Fibroblast of the conjunctiva (primary cell): ENCODE data around the gene IL26.
A peak's percentile ranks its signal among the peaks of the same experiment; 100 is the strongest.

Source experiments
- DNase-seq: peaks from one replicate; pipeline ENCODE4 v3.0.0-alpha.2; 2010; ENCODE audit warnings: low read depth

Gene IL26, protein sequence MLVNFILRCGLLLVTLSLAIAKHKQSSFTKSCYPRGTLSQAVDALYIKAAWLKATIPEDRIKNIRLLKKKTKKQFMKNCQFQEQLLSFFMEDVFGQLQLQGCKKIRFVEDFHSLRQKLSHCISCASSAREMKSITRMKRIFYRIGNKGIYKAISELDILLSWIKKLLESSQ

DNA sequence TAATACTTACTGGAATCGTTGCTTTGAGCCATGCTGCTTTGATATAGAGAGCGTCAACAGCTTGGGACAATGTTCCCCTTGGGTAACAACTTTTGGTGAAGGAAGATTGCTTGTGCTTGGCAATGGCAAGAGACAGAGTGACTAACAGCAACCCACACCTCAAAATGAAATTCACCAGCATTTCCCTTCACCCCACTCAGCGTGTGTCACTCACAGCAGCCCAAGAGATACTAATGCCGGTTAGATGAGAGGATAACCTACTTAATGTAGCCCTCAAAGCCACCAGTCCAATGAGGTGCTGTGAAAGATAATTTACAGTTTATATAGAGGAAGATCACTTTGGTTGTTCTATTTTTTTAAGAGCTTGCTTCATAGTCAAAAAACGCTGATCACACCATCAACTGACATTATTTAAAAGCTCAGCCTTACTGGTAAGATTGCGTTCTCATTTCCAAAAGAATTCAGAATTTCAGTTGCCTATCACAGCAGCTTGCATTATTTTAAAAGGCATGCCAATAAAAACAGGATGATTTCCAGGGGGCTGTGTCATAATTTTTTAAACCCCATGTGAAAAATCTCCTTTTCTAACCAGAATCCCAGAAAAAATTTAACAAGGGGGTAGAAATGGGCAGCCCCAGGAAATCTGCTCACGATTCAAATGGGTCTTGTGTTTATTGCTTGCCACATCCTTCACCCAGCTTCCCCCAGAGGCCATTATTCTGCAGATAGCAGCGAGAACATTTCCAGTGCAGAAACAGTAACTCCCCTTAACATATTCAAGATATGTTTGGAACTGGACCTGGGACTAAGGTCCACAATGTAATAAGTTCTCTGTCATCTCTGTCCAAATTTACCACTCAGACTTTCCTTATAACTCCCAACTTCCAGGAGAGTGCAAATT is at the start of gene IL26:
Gene IL26 (minus strand): TSS at position 235 of the 901 bp plus-strand sequence. CDS start 54 bp downstream, at position 181.
- DNase-seq: no peak

DNA sequence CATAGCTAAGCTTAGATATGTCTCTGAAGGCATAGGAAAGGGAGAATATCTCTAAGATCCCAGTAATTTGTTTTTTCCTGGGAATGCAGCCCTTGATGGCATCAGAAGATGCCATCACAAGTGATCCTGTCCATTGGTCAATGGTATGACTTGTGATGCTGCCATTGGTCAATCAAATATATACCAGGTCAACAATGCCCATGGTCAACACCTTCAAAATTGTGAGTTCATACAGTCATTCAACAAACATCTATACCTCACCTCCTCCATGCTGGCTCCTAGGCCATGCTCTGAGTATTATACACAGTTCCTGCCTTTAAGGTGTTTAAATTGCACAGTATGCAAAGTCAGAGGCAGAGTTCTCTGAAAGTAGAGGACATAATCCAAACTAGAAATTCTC is 47.1 kb upstream of the IL26 start:
- DNase-seq: no peak

DNA sequence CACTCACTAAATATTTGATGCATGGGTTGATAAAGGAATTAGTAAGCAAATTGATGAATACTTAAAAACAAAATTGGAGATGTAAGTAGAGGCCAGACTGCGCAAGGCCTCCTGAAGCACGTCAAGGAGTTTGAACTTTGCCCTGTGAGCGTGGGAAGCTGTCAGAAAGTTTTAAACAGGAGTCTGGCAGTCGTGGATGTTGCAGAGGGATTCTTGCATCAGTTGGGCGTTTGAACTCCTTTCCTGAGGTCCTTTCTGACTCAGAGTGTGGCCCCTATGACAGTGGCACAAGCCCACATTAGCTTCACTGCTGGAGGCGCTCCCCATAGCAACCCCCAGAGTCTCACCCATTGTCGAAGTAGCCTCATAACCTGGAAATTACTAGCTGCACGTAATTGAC is 45.7 kb upstream of the IL26 start:
- DNase-seq: peak; percentile 36

DNA sequence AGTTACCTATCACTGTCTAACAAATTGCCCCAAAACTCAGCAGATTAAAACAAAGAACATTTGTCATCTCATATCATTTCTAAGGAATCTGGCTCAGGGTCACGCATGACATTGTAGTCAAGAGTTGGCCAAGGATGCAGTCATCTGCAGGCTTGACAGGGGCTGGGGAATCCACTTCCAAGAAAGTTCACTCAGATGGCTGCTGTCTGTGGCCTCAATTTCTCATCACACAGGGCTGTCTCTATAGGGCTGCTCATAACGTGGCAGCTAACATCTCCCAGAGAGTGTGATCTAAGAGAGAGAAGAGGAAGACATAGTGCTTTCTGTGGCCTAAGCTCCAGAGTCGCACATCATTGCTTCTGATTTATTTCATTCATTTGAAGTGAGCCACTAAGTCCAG is 44.7 kb upstream of the IL26 start:
- no peak for DNase-seq

DNA sequence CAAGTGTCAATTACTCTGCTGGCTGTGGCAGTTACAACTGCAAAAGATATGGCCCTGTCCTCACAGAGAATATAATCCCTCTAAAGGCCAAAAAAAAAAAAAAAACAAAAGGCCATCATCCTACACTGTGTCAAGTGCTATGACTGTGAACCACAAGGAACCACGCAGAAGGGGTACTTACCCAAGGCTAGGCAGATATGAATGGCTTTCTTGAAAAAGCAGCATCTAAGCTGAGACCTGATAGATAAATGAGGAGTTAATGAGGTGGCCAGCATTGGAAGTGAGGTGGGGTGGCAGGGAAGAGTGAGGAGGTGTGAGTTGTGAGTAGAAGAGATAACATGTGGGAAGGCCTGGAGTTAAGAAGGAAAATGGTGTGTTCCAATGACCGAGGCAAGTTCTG is 44.2 kb upstream of the IL26 start:
- DNase-seq: no peak

DNA sequence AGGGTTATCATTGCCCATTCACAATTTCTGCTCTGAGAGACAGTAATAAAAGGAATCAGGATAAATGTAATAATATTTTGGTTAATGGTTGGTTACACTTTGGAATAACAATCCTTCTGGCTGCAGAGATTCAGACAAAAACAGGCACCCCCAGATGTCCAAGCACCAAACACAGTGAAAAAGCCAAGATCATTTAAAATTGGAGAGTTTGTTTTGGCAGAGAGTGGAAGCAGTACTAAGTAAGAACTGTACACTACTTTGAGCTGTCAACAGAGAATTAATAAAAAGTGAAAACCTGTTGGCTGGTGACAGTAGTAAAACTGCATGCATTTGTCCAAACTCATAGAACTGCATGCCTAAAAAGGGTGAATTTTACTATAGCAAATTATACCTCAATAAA is 43.4 kb upstream of the IL26 start:
- DNase-seq: no peak

DNA sequence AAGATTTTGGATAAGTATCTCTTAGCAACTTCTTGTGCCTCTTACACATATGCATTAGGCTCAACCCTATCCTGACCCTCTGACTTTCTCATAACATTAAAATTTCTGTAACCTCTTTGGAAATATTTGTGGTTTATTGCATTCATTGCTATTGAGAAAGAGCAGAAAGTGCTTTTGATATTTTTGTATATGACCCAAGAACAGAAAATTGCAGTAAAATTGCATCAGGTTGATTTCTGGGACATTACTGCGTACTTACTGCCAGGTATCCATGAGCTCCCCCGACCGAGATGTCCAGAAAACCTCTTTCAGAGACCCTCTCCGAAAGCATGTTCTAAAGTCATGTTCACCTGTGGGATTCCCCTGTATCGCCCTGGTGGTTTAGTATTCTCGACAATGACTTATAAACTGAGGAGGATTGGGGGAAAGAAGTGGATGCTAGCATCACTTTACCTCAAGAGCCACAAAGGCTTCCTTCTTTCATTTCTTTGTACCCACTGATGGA is 42.3 kb upstream of the IL26 start:
- DNase-seq: peak; percentile 83

DNA sequence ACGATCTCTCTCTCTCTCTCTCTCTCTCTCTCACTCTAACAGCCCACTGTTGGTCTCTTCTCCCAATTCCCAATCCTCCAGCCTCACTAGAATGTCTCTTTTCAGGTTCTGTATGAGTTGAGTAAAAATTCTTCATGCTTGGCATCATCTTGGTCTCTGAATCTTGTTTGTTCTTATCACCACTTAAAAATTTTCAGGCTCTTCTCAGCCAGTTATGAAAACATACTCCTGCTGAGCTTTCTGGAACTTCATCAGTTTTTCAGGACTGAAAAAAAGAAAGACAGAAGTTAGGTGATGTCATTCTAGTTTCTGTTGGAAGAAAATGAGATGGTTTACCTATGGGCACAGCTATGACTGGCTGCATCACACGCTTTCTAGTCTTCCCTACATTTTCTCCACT is 39.2 kb upstream of the IL26 start:
- no peak for DNase-seq

DNA sequence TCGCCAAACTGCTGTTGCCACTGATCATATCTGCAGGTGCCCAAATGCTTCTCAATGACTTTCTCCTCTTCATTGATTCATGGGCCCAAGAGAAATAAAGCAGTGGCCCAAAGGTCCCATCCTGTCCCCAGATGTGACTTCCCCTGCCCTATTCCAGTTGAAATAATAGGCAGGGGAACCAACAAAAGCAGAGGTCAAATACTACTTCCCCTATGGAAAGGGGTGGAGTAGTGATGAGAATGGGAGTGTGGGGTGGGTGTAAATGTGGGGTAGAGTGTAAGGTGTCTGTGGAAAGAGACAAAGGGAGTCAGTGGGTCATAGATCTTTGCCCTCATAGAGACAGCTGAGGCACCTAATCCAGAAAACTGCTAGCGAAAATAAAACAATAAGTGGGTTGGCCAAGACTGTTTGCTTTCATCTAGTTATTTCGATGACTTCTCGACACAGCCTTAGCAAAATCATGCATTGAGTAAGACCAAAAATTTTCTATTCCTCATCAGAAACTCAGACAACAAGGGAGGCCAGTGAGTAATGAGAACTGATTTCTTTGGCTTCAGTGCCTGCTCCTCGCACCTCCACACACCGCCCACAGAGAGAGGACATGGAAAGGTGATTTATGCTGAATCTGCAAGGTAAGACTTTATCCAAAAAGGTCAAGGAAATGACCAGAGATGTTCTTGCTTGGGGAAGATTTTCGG is 38.7 kb upstream of the IL26 start:
- DNase-seq: no peak

DNA sequence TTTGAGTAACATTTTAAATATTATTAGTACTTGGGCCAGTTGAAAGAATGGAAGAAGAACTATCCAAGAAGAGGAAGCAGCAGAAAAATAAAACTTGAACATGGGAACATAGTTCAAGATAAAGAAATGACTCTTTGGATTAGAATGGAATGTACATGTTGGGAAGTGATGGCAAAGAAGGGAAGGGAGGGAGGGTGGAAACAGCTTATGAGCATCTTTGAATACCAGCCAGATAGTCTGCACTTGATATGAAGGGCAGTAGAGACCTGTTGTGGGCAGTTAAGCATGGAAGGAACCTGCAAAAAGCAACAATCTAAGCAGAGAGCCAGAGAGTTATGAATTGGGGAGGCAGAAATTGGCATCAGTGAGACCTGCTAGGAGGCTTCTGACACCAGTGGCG is 37.8 kb upstream of the IL26 start:
- DNase-seq: no peak

DNA sequence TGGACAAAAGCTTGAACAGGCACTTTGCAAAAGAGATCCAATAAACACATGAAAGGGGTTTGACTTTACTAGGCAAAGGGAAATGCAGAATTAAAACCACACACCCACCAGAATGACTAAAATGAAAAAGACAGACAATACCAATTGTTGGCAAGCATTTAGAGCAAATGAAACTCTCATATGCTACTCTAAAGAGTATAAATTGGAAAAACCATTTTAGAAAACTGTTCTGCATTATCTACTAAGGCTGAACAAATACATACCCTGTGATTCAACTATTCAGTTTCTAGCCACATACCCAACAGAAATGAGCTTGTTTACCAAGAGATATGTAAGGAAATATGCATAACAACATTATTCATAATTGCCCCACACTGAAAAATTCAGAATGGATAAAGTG is 36.3 kb upstream of the IL26 start:
- no peak for DNase-seq

DNA sequence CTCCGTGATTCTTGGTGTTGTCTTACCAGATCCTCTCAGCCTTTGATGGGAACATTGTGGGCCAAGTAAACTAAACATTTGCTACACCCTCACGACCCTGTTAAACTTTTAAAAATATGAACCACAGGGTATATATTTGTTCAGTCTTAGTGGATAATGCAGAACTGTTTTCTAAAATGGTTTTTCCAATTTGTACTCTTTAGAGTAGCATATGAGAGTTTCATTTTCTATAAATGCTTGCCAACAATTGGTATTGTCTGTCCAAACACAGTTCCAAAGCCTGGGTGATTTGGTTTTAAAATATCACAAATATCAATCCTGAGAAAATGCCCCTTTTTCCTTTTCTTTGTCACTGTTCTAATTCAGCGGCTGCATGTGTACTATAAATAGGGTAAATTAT is 34.5 kb upstream of the IL26 start:
- DNase-seq: no peak

DNA sequence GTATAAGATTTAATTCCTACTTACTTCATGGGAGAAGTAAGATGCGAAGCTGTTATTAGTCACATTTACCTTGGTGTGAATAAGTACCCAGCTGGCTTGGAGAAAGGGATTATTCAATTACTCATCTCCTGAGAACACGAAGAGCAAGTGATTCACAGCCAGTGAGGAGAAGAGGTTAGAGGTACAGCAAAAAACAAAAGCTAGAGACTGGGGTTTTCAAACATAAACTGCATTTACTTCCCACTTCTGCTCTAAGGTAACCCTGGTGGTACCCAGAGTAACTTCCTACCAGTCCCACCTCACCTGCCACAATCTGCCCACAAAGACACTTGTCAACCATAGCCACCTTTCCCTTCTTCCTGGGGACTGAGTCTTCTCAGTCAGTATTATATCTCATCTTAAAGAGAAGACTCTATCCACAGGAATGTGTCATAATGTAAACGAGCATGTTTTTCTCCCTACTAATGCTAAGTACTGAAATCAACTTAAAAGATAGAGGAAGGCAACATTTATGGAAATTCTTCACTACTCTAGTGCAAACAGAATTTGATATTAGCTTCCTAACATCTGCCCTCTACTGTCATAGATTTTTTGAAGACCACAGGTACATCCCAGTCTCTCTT is 33.8 kb upstream of the IL26 start:
- no peak for DNase-seq

DNA sequence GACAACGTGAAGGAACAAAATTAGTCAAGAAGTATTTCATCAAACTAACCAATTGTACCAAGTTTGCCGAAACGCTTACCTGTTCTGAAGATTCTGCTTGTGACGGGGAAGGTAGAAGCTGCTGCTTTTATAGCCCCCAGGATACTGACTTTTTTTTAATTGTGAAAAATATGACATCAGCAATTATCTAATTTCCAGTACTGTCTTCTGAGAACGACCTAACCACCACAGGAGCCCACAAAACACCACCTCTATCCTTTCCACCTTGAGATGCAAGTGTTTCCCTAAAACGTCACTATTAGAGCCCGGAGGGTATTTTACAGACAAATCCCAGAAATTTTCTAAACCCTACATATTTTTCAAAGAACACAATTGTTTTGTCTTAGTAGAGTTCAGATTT is 27.9 kb upstream of the IL26 start, which contains the start of gene IL22:
Gene IL22 (minus strand): TSS at position 101 of the 400 bp plus-strand sequence. CDS start 156 bp downstream, outside the sequence.
- no peak for DNase-seq

DNA sequence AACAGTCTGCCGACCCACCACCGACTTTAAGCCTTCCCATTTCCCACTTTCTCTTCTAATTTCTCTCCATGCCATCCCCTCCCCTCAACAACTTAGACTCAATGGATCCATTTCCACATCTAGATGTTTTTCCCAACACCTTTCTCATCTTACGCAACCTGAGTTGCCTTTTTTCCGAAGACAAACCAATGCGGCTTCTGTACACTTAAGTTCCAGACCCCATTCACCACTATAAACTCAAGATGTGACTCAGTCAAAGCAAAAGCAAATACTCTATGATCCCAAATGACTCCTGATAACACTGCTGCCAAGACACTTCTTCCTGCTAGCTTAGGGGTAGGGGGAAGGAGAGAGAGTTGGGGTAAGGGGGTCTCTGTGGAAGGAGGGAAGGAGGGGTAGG is 26.5 kb upstream of the IL26 start:
- no peak for DNase-seq

DNA sequence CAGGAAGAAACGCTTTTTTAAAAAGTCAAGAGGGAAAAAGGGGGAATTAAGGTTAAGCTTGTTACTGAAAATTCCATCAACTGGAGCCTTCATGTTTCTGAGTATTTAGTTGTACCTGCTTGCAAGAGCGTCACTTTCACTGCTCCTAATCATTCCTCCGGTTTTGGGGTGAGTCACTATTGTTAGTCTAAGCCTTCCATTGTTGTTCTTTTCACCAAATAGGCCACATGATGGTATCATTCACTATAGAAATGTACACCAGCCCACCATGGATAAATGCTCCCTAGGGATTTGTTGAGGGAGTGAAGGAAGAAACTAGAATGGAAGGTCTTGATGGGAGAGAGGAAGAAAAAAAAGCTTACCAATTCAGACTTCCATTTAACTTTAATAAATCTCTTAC is 24.8 kb upstream of the IL26 start:
- no peak for DNase-seq

DNA sequence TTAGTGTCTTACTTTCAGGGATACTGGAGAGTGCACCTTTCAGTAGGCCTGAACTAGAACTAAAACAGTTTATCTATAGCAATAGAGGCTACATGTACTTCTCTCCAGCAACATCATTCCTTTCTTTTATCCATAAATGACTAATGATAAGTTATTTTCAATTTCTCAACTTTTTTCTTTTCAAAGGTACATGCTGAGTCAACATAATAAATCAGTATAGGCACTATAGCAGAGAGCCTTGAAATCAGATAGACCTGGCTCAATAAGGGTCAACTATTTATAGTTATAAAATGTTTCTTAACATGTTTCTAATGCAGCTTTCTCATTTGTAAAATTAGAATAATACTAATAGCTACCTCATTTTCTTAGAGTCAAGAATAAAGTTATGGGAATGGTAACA is 22.2 kb upstream of the IL26 start:
- no peak for DNase-seq

DNA sequence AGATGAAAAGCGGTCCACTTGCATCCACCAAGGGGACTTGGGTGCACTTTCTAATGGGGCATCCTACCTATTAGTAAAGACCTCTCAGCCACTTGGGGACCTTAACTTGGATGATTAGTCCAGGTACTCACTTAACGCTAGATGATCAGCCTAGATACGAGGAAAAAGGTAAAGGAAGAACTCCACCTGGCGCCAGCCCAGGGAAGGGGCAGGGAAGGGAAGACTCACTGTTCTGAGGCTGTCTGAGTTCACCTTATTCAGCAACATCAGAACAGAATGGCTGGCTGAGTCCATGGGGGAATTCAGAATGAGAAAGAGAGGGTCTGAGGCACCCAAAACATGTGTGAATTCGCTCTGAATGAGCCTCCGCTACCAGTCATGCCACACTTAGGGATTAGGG is 20.7 kb upstream of the IL26 start:
- DNase-seq: no peak

DNA sequence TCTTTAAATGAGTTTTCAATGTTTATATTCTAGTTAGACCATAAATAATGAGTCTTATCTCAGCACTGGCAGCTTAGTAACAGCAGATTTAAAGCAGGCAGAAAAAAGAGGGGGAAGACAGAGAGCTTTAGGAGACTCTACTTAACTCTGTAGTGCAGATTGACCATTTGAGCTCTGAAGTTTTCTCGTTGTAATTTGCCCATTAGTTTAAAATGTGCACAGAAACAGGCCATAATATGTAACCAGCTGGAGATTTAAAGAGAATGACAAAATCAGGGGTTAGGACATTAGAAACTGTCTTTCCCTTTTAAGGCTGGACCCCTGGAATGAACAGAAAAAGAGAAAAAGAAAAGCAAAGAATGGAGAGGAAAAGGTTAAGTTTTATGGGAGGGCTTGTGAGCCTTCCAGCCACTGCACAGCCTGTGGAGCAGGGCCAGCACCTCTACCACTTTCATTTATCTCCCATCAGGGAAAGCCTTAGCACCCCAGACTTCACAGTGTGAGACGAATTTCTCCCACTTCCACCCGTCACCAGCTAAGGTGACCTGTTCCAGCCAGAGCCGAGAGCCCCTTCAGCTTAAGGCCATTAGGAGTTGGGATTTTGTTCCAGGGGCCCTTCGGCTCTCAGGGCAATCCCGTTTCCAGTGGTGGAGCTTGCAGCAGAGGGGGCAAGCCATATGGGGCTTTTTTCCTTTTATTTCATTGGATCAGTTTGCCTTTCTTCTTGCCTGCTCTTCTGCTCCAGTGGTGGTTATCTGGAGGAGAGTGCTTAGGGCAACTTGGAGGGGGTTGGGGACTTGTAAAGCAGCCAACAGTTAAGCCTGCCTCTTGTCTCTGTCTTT is 19.8 kb upstream of the IL26 start:
- no peak for DNase-seq

DNA sequence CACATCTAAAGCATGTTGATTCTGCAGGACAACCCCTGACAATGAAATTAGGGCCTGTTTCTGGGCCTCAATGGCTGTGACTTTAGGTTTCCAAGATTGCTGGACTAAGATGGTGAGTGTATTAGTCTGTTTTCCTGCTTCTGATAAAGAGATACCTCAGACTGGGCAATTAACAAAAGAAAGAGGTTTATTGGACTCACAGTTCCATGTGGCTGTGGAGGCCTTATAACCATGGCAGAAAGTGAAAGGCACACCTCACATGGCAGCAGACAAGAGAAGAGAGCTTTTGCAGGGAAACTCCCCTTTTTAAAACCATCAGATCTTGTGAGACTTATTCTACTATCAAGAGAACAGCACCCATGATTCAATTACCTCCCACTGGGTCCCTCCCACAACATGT is 17.2 kb upstream of the IL26 start:
- no peak for DNase-seq

DNA sequence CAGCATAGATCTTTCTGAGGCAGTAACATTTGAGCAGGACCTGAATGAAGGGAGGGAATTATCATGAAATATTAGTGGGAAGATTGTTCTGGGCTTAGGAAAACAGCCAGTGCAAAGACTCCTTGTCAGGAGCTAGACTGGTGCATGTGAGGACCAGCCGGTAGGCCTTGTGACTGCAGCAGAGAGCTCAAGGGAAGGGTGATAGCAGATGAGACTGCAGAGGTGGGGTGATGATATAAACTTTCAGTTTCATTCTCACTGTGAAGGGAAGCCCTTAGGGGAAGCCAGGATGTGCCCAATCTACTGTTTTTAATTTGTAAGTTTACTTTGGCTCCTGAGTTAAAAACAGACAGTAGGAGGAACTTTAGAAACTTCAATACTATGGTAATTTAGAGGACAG is 15.4 kb upstream of the IL26 start:
- no peak for DNase-seq
